Measurements from ENCODE around the gene IFI27L1.

DNA sequence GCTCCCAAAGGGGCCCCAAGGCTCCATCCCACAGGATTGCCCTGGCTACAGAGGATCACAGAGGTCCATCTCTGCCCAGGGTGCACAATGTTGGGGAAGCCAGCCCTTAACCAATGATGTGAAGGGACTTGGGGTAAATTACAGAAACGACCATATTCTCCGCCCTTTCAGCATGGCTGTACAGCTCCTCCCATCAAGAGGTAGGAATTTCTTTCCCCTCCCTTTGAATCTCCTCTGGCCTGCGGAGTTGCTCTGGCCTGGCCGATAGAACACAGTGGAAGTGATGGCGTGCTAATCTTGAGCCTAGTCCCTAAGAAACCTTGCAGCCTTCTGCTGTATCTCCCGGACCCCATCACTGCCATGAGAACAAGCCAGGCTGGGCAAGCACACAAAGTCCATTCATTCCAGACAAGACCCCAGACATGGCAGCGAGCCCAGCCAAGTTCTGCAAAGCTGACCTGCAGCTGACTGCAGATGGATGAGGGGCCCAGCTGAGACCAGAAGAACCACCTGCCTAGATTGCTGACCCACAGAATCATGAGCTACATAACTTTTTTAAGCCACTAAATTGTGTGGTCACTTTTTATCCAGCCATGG, 22.5 kb downstream of the IFI27L1 start:
- TF ChIP-seq, protein P1, sequence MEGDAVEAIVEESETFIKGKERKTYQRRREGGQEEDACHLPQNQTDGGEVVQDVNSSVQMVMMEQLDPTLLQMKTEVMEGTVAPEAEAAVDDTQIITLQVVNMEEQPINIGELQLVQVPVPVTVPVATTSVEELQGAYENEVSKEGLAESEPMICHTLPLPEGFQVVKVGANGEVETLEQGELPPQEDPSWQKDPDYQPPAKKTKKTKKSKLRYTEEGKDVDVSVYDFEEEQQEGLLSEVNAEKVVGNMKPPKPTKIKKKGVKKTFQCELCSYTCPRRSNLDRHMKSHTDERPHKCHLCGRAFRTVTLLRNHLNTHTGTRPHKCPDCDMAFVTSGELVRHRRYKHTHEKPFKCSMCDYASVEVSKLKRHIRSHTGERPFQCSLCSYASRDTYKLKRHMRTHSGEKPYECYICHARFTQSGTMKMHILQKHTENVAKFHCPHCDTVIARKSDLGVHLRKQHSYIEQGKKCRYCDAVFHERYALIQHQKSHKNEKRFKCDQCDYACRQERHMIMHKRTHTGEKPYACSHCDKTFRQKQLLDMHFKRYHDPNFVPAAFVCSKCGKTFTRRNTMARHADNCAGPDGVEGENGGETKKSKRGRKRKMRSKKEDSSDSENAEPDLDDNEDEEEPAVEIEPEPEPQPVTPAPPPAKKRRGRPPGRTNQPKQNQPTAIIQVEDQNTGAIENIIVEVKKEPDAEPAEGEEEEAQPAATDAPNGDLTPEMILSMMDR (conservative IDR thresholded peaks at IDR 0.05): no peak
- no peak for TF ChIP-seq ZFX (IDR thresholded peaks at IDR 0.05)

Measured in C4-2B (cell line).